RWPE1 (cell line): ENCODE measurements around the gene UGCG.

Source experiments
- CTCF ChIA-PET: fragments of 350-600 bp; sonication (Branson Sonifier 250); formaldehyde crosslinking; extraction: SDS; loops from one replicate; lab custom pipeline; 2021; lab: Yijun Ruan, JAX
- POLR2A ChIA-PET: fragments of 400-600 bp; formaldehyde crosslinking; extraction: SDS; loops from one replicate; lab custom pipeline; 2020; ENCODE audit warnings: antibody characterized with exemption; ENCODE audit not compliant: low non-redundant PET; lab: Yijun Ruan, JAX
- DNase-seq: peaks from one replicate; pipeline ENCODE4 v3.0.0; 2012; ENCODE audit warnings: low spot score
- H3K27ac ChIP-seq: fragments of 450-650 bp; 2 replicates; pipeline ENCODE4 v1.5.1; 2017
- CTCF ChIP-seq: fragments of 450-650 bp; conservative IDR thresholded peaks from 2 replicates; pipeline ENCODE4 v1.5.1; 2017; ENCODE audit warnings: low read depth, mild to moderate bottlenecking

Gene UGCG

DNA sequence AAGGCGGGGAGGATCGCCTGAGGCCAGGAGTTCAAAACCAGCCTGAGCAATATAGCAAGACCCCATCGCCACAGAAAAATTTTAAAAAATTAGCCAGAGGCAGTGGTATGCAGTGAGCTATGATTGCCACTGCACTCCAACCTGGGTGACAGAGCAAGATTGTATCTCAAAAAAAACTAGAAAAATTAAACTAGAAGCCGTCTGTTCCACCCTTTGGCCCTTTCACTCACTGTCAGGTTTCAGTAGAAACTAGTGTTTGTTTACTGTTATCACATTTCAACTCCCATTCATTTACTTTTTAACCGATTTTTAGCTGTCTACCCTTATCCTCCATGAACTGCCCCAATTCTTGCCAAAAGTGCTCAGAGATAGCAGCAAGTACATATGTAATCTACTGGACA, 8.3 kb downstream of the UGCG start:
- no peak for DNase-seq
- POLR2A ChIA-PET: no interaction called here
- no peak overlapping the region for H3K27ac ChIP-seq
- TF ChIP-seq CTCF: no peak
- CTCF ChIA-PET: interaction anchor here (0.6 kb wide), 1 partner anchor 34 kb away, joined by 4 read pairs; no protein-coding TSS in a partner anchor

- ChIA-PET POLR2A (no interaction called here), CTCF (no interaction called here)
- no peak for TF ChIP-seq CTCF
- no peak for DNase-seq
- no peak overlapping the region for H3K27ac ChIP-seq
Observed at GRCh38 chr9:111907147-111907546, 10.5 kb downstream of the UGCG start.

GRCh38 chr9:111909444-111909843, 12.8 kb downstream of the UGCG start:
- no peak for TF ChIP-seq CTCF
- ChIA-PET POLR2A (interaction anchor here (0.6 kb wide), 1 partner anchor 18 kb away, joined by 3 read pairs; no protein-coding TSS in a partner anchor), CTCF (no interaction called here)
- H3K27ac ChIP-seq: no peak overlapping the region
- no peak for DNase-seq

- POLR2A ChIA-PET: no interaction called here
- CTCF ChIA-PET: interaction anchor here (0.6 kb wide), 2 partner anchors 17 to 54 kb away, joined by 3 to 5 read pairs; no protein-coding TSS in a partner anchor
- TF ChIP-seq CTCF: no peak
- DNase-seq: no peak
- no peak overlapping the region for H3K27ac ChIP-seq
Observed at GRCh38 chr9:111910428-111910827, 13.8 kb downstream of the UGCG start.

- TF ChIP-seq CTCF: no peak
- no peak for DNase-seq
- ChIA-PET POLR2A (interaction anchor here (0.6 kb wide), 1 partner anchor 282 kb away, joined by 3 read pairs; the partner anchor contains the start of gene DNAJC25), CTCF (no interaction called here)
- no peak overlapping the region for H3K27ac ChIP-seq
Observed at GRCh38 chr9:111913159-111913558, 16.5 kb downstream of the UGCG start.

GRCh38 chr9:111914749-111915424, 18.3 kb downstream of the UGCG start:
- CTCF ChIA-PET: interaction anchor here (1.6 to 1.8 kb wide), 2 partner anchors 13 to 19 kb away, joined by 4 to 9 read pairs; no protein-coding TSS in a partner anchor
- no peak overlapping the region for H3K27ac ChIP-seq
- POLR2A ChIA-PET: interaction anchor here (0.6 kb wide), 1 partner anchor 20 kb away, joined by 7 read pairs; no protein-coding TSS in a partner anchor
- no peak for TF ChIP-seq CTCF
- no peak for DNase-seq
